NB4 (cell line): ENCODE results near the gene MAP3K20.

Source experiments
- CTCF ChIP-seq: IDR thresholded peaks from one replicate; pipeline ENCODE4 v1.5.1; 2012; ENCODE audit warnings: low read depth, low read length
- MAX ChIP-seq: IDR thresholded peaks from 2 replicates; pipeline ENCODE4 v1.6.1; 2011; ENCODE audit warnings: low read depth, low read length
- POLR2A ChIP-seq: IDR thresholded peaks from 2 replicates; pipeline ENCODE4 v1.6.1; 2011; ENCODE audit warnings: mild to moderate bottlenecking; ENCODE audit not compliant: insufficient read length; ENCODE audit errors: extremely low read depth

GRCh38 chr2:173062801-173063200, 12.8 kb upstream of the MAP3K20 start:
- TF ChIP-seq CTCF = no peak
- no peak for TF ChIP-seq MAX
- TF ChIP-seq POLR2A = no peak
